K562 (cell line): Measurements from ENCODE around the gene FBLIM1. TPM values are rescaled to one million over a fixed set of nuclear protein-coding genes. Genes with fewer than 3 reads are reported as not detected.

Experiments
- ATAC-seq: fragments of 200-7000 bp; cut with Tn5 transposase; 3 replicates; pipeline ENCODE4 v1.9.1; 2020; ENCODE audit warnings: moderate library complexity
- BruUV-seq: library from RNA; stranded (reverse); fragments of 400-500 nt; replicated peaks from 2 replicates; lab custom pipeline; 2021; lab: Mats Ljungman, UMichigan
- CTCF ChIA-PET: fragments of 300-600 bp; formaldehyde crosslinking; extraction: SDS; loops from one replicate; lab custom pipeline; 2021; ENCODE audit warnings: low intra/inter-chr PET ratio; lab: Yijun Ruan, JAX
- POLR2A ChIA-PET: fragments of 300-600, 350-650 bp; sonication (Branson Sonifier 250); formaldehyde crosslinking; extraction: SDS; loops from one replicate; lab custom pipeline; 2021; ENCODE audit warnings: antibody characterized with exemption, inconsistent platforms; lab: Yijun Ruan, JAX
- DNase-seq, 4 experiments: peaks; one replicate each; pipeline versions ENCODE4 v3.0.0 to v3.0.0-alpha.2; 2011 to 2018; ENCODE audit warnings: low spot score in 3 of 4, mixed read lengths in 3 of 4; ENCODE audit errors: extremely low read depth in 1 of 4
- FAIRE-seq: peaks from 2 replicates; lab custom pipeline; 2011; peaks lifted over from hg19 to GRCh38; lab: Jason Lieb, UNC
- H2AFZ ChIP-seq: 2 replicates; pipeline ENCODE4 v1.6.0; 2011; ENCODE audit warnings: low read depth, low read length, control low read depth, inconsistent platforms
- H3K27ac ChIP-seq: fragments of 200-600 bp; 3 replicates; pipeline ENCODE4 v1.8.0; 2011; ENCODE audit warnings: low read depth, mild to moderate bottlenecking, control low read depth, inconsistent platforms, low read length, moderate library complexity, mixed read lengths; ENCODE audit errors: extremely low read depth
- H3K27me3 ChIP-seq, 2 experiments: fragments of 300-600 bp in 1 of 2; 2 replicates in 1 of 2; 3 replicates in 1 of 2; pipeline versions ENCODE4 v1.6.0 to v1.8.0; 2011; ENCODE audit warnings: inconsistent platforms in 2 of 2, low read length in 2 of 2, mild to moderate bottlenecking in 1 of 2, mixed read lengths in 1 of 2, moderate library complexity in 1 of 2; ENCODE audit not compliant: control insufficient read depth in 2 of 2, insufficient read depth in 2 of 2
- H3K36me3 ChIP-seq: fragments of 300-600 bp; 3 replicates; pipeline ENCODE4 v1.8.0; 2011; ENCODE audit warnings: mild to moderate bottlenecking, low read length, inconsistent platforms; ENCODE audit not compliant: control insufficient read depth, insufficient read depth
- H3K4me1 ChIP-seq, 2 experiments: fragments of 200-600 bp in 1 of 2; replicated peaks in 1 of 2; 2 replicates in 1 of 2; 3 replicates in 1 of 2; pipeline versions ENCODE4 v1.5.1 to v1.8.0; 2011; ENCODE audit warnings: inconsistent platforms in 2 of 2, low read length in 2 of 2, mild to moderate bottlenecking in 1 of 2, mixed read lengths in 1 of 2, moderate library complexity in 1 of 2; ENCODE audit not compliant: control insufficient read depth in 2 of 2, insufficient read depth in 2 of 2
- H3K4me2 ChIP-seq: 2 replicates; pipeline ENCODE4 v1.6.1; 2011; ENCODE audit warnings: low read length, control low read depth, inconsistent platforms, mixed read lengths; ENCODE audit not compliant: insufficient read depth
- H3K4me3 ChIP-seq: fragments of 200-600 bp; sonication (generic), shearing (Covaris generic); 2 replicates; pipeline ENCODE4 v1.5.1; 2016; ENCODE audit warnings: control low read depth, inconsistent platforms
- H3K79me2 ChIP-seq: fragments of 200-600 bp; 3 replicates; pipeline ENCODE4 v1.8.0; 2011; ENCODE audit warnings: low read length, inconsistent platforms; ENCODE audit not compliant: control insufficient read depth, insufficient read depth
- H3K9ac ChIP-seq, 2 experiments: 2 replicates each; pipeline versions ENCODE4 v1.6.0 to v1.6.1; 2011; ENCODE audit warnings: low read depth in 2 of 2, low read length in 2 of 2, control low read depth in 1 of 2, inconsistent platforms in 1 of 2, mild to moderate bottlenecking in 1 of 2, mixed read lengths in 1 of 2; ENCODE audit not compliant: insufficient read depth in 1 of 2
- H3K9me1 ChIP-seq: one replicate; pipeline ENCODE4 v1.6.0; 2011; ENCODE audit warnings: inconsistent platforms, mild to moderate bottlenecking, low read length, moderate library complexity; ENCODE audit not compliant: control insufficient read depth, insufficient read depth
- H3K9me3 ChIP-seq: replicated peaks from 2 replicates; pipeline ENCODE4 v1.5.1; 2011; ENCODE audit warnings: low read depth, low read length, inconsistent platforms; ENCODE audit not compliant: control insufficient read depth, insufficient read depth
- H4K20me1 ChIP-seq: replicated peaks from 2 replicates; pipeline ENCODE4 v1.6.1; 2011; ENCODE audit warnings: low read length, inconsistent platforms, mixed read lengths; ENCODE audit not compliant: control insufficient read depth, insufficient read depth
- CHD4 ChIP-seq: fragments of 200-600 bp; sonication (generic); IDR thresholded peaks from 3 replicates; pipeline ENCODE4 v1.6.1; 2012; ENCODE audit warnings: low read depth, mild to moderate bottlenecking, mixed read lengths, low read length, inconsistent platforms; ENCODE audit not compliant: insufficient read depth, insufficient replicate concordance, poor library complexity, severe bottlenecking
- ETV1 ChIP-seq: fragments of 450-650 bp; conservative IDR thresholded peaks from 2 replicates; pipeline ENCODE4 v1.6.1; 2016; ENCODE audit warnings: missing genetic modification characterization, control low read depth, low read depth, missing compliant biosample characterization
- FUS ChIP-seq: fragments of 200-400 bp; formaldehyde crosslinking; optimal IDR thresholded peaks from 2 replicates; pipeline ENCODE3; 2017; ENCODE audit warnings: low read depth, low read length
- GATA2 ChIP-seq: sonication (generic); formaldehyde crosslinking; IDR thresholded peaks from 2 replicates; pipeline ENCODE4 v1.4.0; 2020; ENCODE audit warnings: mild to moderate bottlenecking, missing genetic modification reagents
- HEY1 ChIP-seq: fragments of 250-450 bp; sonication (Bioruptor Pico); IDR thresholded peaks from 2 replicates; pipeline ENCODE4 v1.5.0; 2020; ENCODE audit warnings: mild to moderate bottlenecking, moderate library complexity, borderline replicate concordance
- IRF2 ChIP-seq: sonication (generic); formaldehyde crosslinking; IDR thresholded peaks from 2 replicates; pipeline ENCODE4 v1.8.1; 2022; ENCODE audit warnings: mild to moderate bottlenecking, missing genetic modification reagents
- NFRKB ChIP-seq: fragments of 450-650 bp; IDR thresholded peaks from 2 replicates; pipeline ENCODE4 v1.6.1; 2016; ENCODE audit warnings: low read depth
- PTRF ChIP-seq: fragments of 450-650 bp; IDR thresholded peaks from 2 replicates; pipeline ENCODE4 v1.6.1; 2016; ENCODE audit warnings: mild to moderate bottlenecking, missing genetic modification characterization, missing compliant biosample characterization
- RNF2 ChIP-seq: sonication (generic); IDR thresholded peaks from 2 replicates; pipeline ENCODE4 v1.6.1; 2016
- SMAD3 ChIP-seq: fragments of 450-650 bp; formaldehyde crosslinking; conservative IDR thresholded peaks from 2 replicates; pipeline ENCODE4 v1.4.0; 2020; ENCODE audit warnings: mild to moderate bottlenecking
- TCFL5 ChIP-seq: fragments of 250-450 bp; sonication (Bioruptor Pico); conservative IDR thresholded peaks from 2 replicates; pipeline ENCODE4 v1.6.1; 2021; ENCODE audit warnings: mild to moderate bottlenecking, moderate library complexity, matching md5 sums
- WGBS: fragments of 100-300 bp; shearing (Covaris generic); methylation state at CpG from one replicate; pipeline ENCODE4 v1.1.6; 2016; ENCODE audit warnings: low coverage, mixed read lengths; ENCODE audit not compliant: insufficient coverage; ENCODE audit errors: missing lambda C conversion rate; 5-methylcytosine and 5-hydroxymethylcytosine counted together
- in situ Hi-C: fragments of 300-500 bp; cut with MboI; formaldehyde crosslinking; loops from 4 replicates; pipeline ENCODE4 v1.15.0; 2018; ENCODE audit warnings: inconsistent platforms, mixed read lengths
- intact Hi-C: fragments of 100-400 bp; cut with micrococcal nuclease; formaldehyde crosslinking; loops from 2 replicates; pipeline ENCODE4 v1.14.2; 2022
- polyA plus RNA-seq, 8 experiments: library from polyadenylated mRNA; depleted of rRNA in 4 of 8; stranded (reverse) in 5 of 8; unstranded in 3 of 8; fragments of >200 nt; fragmentation: Nextera tagmentation in 2 of 8; fragmentation: Illumina TruSeq in 1 of 8; extraction: Ambion mirVana in 2 of 8; extraction: Trizol in 1 of 8; gene quantifications; 2 replicates each; pipeline versions ENCODE4 v1.2.1 to v1.2.3, GENCODE V29; 2011 to 2014; ENCODE audit warnings: inconsistent platforms in 1 of 8, missing spikeins in 1 of 8
- total RNA-seq, 7 experiments: library from RNA; depleted of rRNA in 6 of 7; stranded (reverse); fragments of >200 nt in 6 of 7; fragmentation: Illumina TruSeq in 2 of 7; extraction: Trizol in 2 of 7; gene quantifications; 2 replicates each; pipeline versions ENCODE4 v1.2.1 to v1.2.3, GENCODE V29; 2011 to 2021; ENCODE audit warnings: low replicate concordance in 1 of 7
- TF ChIP-seq, protein P1 (sequence below): fragments of 250-450 bp; sonication (Bioruptor Pico); IDR thresholded peaks from 2 replicates; pipeline ENCODE4 v1.4.0; 2020; ENCODE audit warnings: mild to moderate bottlenecking
- TF ChIP-seq, protein P2 (sequence below): fragments of 450-650 bp; formaldehyde crosslinking; IDR thresholded peaks from 2 replicates; pipeline ENCODE4 v1.4.0; 2022; ENCODE audit warnings: missing genetic modification characterization
- TF ChIP-seq, protein P3 (sequence below): fragments of 250-450 bp; sonication (Bioruptor Pico); IDR thresholded peaks from 2 replicates; pipeline ENCODE4 v1.4.0; 2020; ENCODE audit warnings: mild to moderate bottlenecking, moderate library complexity

The FBLIM1 gene
- total and polyA plus RNA-seq, 9 of the 15 experiments (the other 6 are each of a cell fraction or from before 2014, with no cell fraction given) = 0.14 to 0.24 TPM; not detected in 7

DNA sequence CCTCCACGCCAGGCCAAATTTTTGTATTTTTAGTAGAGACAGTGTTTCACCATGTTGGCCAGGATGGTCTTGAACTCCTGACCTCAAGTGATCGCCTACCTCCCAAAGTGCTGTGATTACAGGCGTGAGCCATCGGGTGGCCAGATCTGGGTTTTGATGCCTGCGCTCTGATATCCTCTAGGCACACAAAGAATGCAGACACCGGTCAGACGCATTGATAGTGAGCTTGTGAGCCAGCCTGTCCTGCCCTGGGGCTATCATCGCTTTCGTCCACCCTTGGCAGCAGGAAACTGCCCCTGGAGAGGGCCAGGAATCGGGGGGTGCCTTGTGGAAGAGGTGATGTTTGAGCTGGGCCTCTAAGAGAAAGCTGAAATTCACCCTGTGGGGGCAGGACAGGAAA is 4.0 kb downstream of the FBLIM1 start:
- ChIA-PET CTCF (no interaction called here), POLR2A (interaction anchor here (0.5 to 0.8 kb wide), 2 partner anchors 16 to 55 kb away, joined by 3 to 4 read pairs; no protein-coding TSS in a partner anchor)
- peaks cover 24 to 66% of the 10 kb centered on the region in 2 experiments; a peak in 4 of 5 replicates for H3K27me3 ChIP-seq
- intact Hi-C loops = no loop called here
- H2AFZ ChIP-seq = no peak overlapping the region
- DNase-seq (no peak), ATAC-seq (no peak), FAIRE-seq (no peak)
- no peaks in the 10 kb centered on the region for H3K9me3 ChIP-seq
- no peak overlapping the region for H3K4me2 ChIP-seq
- 13% methylated on average over 10 of the region's 10 CpGs for WGBS
- no peak overlapping the region for H3K27ac ChIP-seq
- H3K4me1 ChIP-seq = peaks cover 15 to 47% of the 10 kb centered on the region in 2 experiments; a peak in 4 of 5 replicates
- no peaks in the 10 kb centered on the region for H3K79me2 ChIP-seq
- no peaks in the 10 kb centered on the region for H3K36me3 ChIP-seq
- BruUV-seq = no TSS peak
- no peak overlapping the region for H3K4me3 ChIP-seq
- H3K9me1 ChIP-seq = no peaks in the 10 kb centered on the region
- in situ Hi-C loops = no loop called here
- 0 out of 4 replicates have a peak overlapping the region, but pooled peaks of 1 of the 2 experiments have one; percentile 6 for H3K9ac ChIP-seq
- peaks cover 6% of the 10 kb centered on the region for H4K20me1 ChIP-seq
- TF ChIP-seq, protein P1, sequence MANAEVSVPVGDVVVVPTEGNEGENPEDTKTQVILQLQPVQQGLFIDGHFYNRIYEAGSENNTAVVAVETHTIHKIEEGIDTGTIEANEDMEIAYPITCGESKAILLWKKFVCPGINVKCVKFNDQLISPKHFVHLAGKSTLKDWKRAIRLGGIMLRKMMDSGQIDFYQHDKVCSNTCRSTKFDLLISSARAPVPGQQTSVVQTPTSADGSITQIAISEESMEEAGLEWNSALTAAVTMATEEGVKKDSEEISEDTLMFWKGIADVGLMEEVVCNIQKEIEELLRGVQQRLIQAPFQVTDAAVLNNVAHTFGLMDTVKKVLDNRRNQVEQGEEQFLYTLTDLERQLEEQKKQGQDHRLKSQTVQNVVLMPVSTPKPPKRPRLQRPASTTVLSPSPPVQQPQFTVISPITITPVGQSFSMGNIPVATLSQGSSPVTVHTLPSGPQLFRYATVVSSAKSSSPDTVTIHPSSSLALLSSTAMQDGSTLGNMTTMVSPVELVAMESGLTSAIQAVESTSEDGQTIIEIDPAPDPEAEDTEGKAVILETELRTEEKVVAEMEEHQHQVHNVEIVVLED = no peak
- TF ChIP-seq ETV1 (tag) (no peak), RNF2 (no peak), NFRKB (no peak), FUS (no peak), CHD4 (no peak), PTRF (tag) (no peak), IRF2 (CRISPR knock-in tag) (no peak), GATA2 (no peak), HEY1 (CRISPR knock-in tag) (no peak), TCFL5 (CRISPR knock-in tag) (no peak), SMAD3 (no peak)
- TF ChIP-seq, protein P2, sequence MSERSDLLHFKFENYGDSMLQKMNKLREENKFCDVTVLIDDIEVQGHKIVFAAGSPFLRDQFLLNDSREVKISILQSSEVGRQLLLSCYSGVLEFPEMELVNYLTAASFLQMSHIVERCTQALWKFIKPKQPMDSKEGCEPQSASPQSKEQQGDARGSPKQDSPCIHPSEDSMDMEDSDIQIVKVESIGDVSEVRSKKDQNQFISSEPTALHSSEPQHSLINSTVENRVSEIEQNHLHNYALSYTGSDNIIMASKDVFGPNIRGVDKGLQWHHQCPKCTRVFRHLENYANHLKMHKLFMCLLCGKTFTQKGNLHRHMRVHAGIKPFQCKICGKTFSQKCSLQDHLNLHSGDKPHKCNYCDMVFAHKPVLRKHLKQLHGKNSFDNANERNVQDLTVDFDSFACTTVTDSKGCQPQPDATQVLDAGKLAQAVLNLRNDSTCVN (CRISPR knock-in tag) = no peak
- TF ChIP-seq, protein P3, sequence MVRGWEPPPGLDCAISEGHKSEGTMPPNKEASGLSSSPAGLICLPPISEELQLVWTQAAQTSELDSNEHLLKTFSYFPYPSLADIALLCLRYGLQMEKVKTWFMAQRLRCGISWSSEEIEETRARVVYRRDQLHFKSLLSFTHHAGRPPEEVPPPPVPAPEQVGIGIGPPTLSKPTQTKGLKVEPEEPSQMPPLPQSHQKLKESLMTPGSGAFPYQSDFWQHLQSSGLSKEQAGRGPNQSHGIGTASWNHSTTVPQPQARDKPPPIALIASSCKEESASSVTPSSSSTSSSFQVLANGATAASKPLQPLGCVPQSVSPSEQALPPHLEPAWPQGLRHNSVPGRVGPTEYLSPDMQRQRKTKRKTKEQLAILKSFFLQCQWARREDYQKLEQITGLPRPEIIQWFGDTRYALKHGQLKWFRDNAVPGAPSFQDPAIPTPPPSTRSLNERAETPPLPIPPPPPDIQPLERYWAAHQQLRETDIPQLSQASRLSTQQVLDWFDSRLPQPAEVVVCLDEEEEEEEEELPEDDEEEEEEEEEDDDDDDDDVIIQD (CRISPR knock-in tag) = no peak
